HTR-8/SVneo (cell line): ENCODE results near the gene ZKSCAN5.
"Not testable (repeated sequence)": the region's sequence is repeated elsewhere in the genome, so short reads cannot be mapped to it uniquely, and the experiment has no call there.

Experiments used
- DNase-seq: peaks from one replicate; pipeline ENCODE4 v3.0.0; 2011; ENCODE audit warnings: low spot score, mixed read lengths; ENCODE audit not compliant: insufficient read length
- FAIRE-seq: peaks from 2 replicates; lab custom pipeline; 2011; peaks lifted over from hg19 to GRCh38; lab: Jason Lieb, UNC

The ZKSCAN5 gene

DNA sequence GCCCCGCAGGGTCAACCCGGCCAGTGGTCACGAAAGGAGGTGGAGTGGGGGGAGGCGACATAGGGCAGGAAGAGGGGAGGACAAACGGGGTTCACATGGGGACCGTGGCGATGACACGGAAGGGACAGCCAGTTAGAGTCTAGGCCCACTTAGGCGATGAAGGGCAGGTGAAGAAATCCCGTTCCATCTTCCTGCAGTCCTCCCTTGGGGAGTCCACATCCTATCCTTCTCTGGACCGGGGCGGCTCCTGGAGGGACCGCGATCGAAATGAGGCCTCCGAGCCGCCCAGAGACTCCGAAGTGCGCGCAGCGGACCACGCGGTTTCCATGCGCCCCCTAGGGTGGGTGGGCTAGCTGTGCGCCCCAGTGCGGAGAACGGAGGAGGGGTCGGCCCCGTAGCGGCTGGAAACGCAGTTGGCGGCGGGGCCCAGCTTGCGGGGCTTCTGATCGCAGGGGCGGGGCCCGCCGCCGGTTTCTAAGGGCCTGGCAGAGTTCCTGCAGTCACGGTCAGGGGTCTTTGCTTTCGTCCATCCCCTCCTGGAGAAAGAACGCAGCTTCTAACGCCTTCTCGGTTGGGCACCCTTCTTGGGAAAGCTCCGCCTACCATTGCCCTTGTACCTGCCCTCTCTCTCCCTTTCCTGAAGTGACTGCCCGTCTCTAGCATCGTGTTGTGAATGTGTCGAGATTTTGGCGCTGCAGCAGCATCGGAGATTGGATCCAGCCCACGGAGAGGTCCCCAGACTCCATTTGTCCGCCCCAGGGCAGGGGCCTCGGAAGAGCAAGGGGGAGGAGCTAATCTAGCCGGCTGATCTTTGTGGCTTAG lies 75.7 kb downstream of the ZKSCAN5 start:
- DNase-seq, result no peak
- no peak for FAIRE-seq

DNA sequence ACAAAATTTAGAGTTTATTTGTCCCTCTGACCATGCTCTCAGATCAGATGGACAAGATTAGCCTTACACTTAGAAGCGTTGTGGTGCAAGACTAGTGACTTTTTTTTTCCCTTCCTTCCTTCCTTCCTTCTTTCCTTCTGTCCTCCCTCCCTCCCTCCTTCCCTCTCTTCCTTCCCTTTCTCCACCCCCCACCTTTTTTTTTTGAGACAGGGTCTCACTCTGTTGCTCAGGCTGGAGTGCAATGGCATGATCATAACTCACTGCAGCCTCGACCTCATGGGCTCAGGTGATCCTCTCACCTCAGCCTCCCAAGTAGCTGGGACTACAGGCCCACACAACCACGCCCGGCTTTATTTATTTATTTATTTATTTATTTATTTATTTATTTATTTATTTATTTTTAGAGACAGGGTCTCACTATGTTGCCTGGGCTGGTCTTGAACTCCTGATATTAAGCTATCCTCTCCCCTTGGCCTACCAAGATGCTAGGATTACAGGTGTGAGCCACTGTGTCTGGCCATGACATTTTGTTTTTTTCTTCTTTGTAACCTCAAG lies 76.4 kb downstream of the ZKSCAN5 start:
- not testable (repeated sequence) for DNase-seq, FAIRE-seq
